ENCODE results near the gene APOE. TPM values are rescaled to one million over a fixed set of nuclear protein-coding genes. Genes with fewer than 3 reads are reported as not detected.

Gene APOE
- total and polyA plus RNA-seq, 9 of the 15 experiments (the other 6 are each of a cell fraction or from before 2014, with no cell fraction given): 0.14 to 180 (median 58.1) TPM; not detected in 1

- no peak for TF ChIP-seq ZNF121 (CRISPR knock-in tag; conservative IDR thresholded peaks at IDR 0.05)
- TF ChIP-seq HMBOX1 (IDR thresholded peaks at IDR 0.05): no peak
- TF ChIP-seq HIVEP1 (CRISPR knock-in tag; IDR thresholded peaks at IDR 0.05): no peak
- TF ChIP-seq RFX1 (IDR thresholded peaks at IDR 0.05): no peak
- TF ChIP-seq TEAD2 (tag; IDR thresholded peaks at IDR 0.05): no peak
- TF ChIP-seq MECOM (CRISPR knock-in tag; IDR thresholded peaks at IDR 0.05): no peak
- TF ChIP-seq ARID3B (CRISPR knock-in tag; IDR thresholded peaks at IDR 0.05; ENCODE audit: borderline replicate concordance): no peak
- TF ChIP-seq NR4A1 (CRISPR knock-in tag; IDR thresholded peaks at IDR 0.05): no peak
- TF ChIP-seq NR4A1 (tag; IDR thresholded peaks at IDR 0.05): no peak
- no peak; the same call in 1 of the 2 replicates for TF ChIP-seq ZNF239 (CRISPR knock-in tag; IDR thresholded peaks at IDR 0.05)
- peak; percentile 77 for TF ChIP-seq ZBTB40 (IDR thresholded peaks at IDR 0.05)
- TF ChIP-seq ZBTB40 (CRISPR knock-in tag; IDR thresholded peaks at IDR 0.05): no peak
- no peak for TF ChIP-seq BRCA1 (IDR thresholded peaks at IDR 0.05)
- no peak for TF ChIP-seq BRCA1 (CRISPR knock-in tag; IDR thresholded peaks at IDR 0.05)
- no peak for TF ChIP-seq ZNF277 (CRISPR knock-in tag; IDR thresholded peaks at IDR 0.05; ENCODE audit: borderline replicate concordance)
- TF ChIP-seq HES1 (IDR thresholded peaks at IDR 0.05; ENCODE audit: low read depth): no peak
These were observed 15.1 kb upstream of the APOE start (continued) for GRCh38 chr19:44890366-44891015.
